GM19324 (cell line): Measurements from ENCODE around the gene ARHGAP6.

ENCODE experiments used
- ATAC-seq: cut with Tn5 transposase; IDR thresholded peaks from one replicate; pipeline ENCODE4 v1.9.1; 2021; ENCODE audit warnings: mild to moderate bottlenecking, moderate library complexity; ENCODE audit not compliant: unreplicated experiment, low FRiP score

The ARHGAP6 gene

GRCh38 chrX:11336201-11336600 lies 329.5 kb downstream of the ARHGAP6 start:
- no peak for ATAC-seq

- ATAC-seq = no peak
Measured at GRCh38 chrX:11334165-11334564, 331.6 kb downstream of the ARHGAP6 start.

GRCh38 chrX:11331788-11332187 lies 333.9 kb downstream of the ARHGAP6 start:
- no peak for ATAC-seq

- ATAC-seq = no peak
Measured at GRCh38 chrX:11329021-11329420, 336.7 kb downstream of the ARHGAP6 start.

- no peak for ATAC-seq
Measured at GRCh38 chrX:11328134-11328533, 337.6 kb downstream of the ARHGAP6 start.

GRCh38 chrX:11321986-11322385 lies 343.7 kb downstream of the ARHGAP6 start:
- no peak for ATAC-seq

GRCh38 chrX:11319806-11320520 lies 345.8 kb downstream of the ARHGAP6 start:
- no peak for ATAC-seq

GRCh38 chrX:11311706-11312105 lies 354.0 kb downstream of the ARHGAP6 start:
- ATAC-seq = no peak

- ATAC-seq = no peak
Measured at GRCh38 chrX:11309220-11309619, 356.5 kb downstream of the ARHGAP6 start.

- ATAC-seq = no peak
Measured at GRCh38 chrX:11305641-11306040, 360.1 kb downstream of the ARHGAP6 start.

GRCh38 chrX:11304829-11305228 lies 360.9 kb downstream of the ARHGAP6 start:
- ATAC-seq = no peak

GRCh38 chrX:11298600-11298999 lies 367.1 kb downstream of the ARHGAP6 start:
- no peak for ATAC-seq

- ATAC-seq = no peak
Measured at GRCh38 chrX:11296051-11296450, 369.7 kb downstream of the ARHGAP6 start.

GRCh38 chrX:11293113-11293512 lies 372.6 kb downstream of the ARHGAP6 start, which contains the start of gene AMELX:
Gene AMELX, plus strand, starts transcription at chrX:11293413. Its CDS starts 1,376 bp downstream, at chrX:11294789.
- no peak for ATAC-seq

GRCh38 chrX:11290416-11291102 lies 375.2 kb downstream of the ARHGAP6 start:
- peak; percentile 83 for ATAC-seq

GRCh38 chrX:11287505-11287904 lies 378.2 kb downstream of the ARHGAP6 start:
- ATAC-seq = no peak

GRCh38 chrX:11285651-11286050 lies 380.1 kb downstream of the ARHGAP6 start:
- ATAC-seq = no peak

- ATAC-seq = no peak
Measured at GRCh38 chrX:11282043-11282442, 383.7 kb downstream of the ARHGAP6 start.

- no peak for ATAC-seq
Measured at GRCh38 chrX:11273544-11273943, 392.2 kb downstream of the ARHGAP6 start.

- ATAC-seq = no peak
Measured at GRCh38 chrX:11272863-11273262, 392.9 kb downstream of the ARHGAP6 start.

GRCh38 chrX:11272290-11272689 lies 393.4 kb downstream of the ARHGAP6 start:
- ATAC-seq = no peak

GRCh38 chrX:11269996-11270395 lies 395.7 kb downstream of the ARHGAP6 start:
- ATAC-seq = no peak
